GM18511 (cell line): ENCODE results near the gene HEXB.

Source experiments
- ATAC-seq: cut with Tn5 transposase; IDR thresholded peaks from one replicate; pipeline ENCODE4 v1.9.1; 2021; ENCODE audit warnings: mild to moderate bottlenecking, moderate library complexity; ENCODE audit not compliant: unreplicated experiment

The HEXB gene

DNA sequence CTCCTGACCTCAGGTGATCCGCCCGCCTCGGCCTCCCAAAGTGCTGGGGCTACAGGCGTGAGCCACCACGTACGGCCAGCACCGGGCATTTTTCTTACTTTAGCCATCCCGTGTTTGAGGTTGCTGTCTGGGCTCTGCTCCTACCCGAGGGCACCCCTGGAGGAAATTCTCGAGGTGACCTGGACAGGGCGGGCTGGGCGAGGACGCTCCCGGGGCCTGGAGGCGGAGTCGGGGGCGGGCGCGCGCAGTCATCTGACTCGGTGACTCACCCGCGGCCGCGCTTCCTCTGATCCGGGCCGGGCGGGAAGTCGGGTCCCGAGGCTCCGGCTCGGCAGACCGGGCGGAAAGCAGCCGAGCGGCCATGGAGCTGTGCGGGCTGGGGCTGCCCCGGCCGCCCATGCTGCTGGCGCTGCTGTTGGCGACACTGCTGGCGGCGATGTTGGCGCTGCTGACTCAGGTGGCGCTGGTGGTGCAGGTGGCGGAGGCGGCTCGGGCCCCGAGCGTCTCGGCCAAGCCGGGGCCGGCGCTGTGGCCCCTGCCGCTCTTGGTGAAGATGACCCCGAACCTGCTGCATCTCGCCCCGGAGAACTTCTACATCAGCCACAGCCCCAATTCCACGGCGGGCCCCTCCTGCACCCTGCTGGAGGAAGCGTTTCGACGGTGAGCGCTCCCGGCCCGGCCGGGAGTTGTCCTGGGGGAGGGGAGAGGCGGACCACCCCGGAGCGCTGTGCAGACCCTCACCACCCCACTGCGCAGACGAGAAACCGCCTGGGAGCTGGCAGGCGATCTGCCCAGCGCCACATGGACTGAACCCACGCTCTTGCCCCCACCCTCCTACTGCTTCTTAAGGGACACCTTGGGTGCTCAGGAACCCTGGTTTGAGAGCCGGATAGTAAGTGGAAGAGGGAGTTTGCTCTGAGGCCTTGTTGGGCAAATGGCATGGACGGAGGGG, at the start of gene HEXB:
HEXB (plus strand) TSS at position 334 of the 952 bp plus-strand sequence; CDS start at position 362, 28 bp downstream.
- peak; percentile 84 for ATAC-seq

DNA sequence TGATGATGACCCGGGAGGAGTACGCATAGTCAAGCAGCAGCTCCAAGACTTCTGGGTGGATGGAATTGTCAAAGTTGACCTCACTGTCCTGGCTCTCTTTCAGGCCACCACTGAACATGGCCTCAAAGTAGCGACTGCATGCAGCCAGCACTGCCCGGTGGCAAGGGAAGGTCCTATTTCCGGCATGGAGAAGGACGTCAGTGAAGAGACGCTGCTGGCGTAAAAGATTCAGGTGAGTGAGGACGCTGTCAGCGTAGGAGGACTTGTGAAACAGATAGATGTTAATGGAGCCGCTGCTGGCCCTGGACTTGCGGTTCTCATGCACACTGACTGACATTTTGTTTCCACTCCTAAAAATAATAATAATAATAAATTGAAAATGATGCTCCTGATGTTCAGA, 48.9 kb upstream of the HEXB start:
- no peak for ATAC-seq

DNA sequence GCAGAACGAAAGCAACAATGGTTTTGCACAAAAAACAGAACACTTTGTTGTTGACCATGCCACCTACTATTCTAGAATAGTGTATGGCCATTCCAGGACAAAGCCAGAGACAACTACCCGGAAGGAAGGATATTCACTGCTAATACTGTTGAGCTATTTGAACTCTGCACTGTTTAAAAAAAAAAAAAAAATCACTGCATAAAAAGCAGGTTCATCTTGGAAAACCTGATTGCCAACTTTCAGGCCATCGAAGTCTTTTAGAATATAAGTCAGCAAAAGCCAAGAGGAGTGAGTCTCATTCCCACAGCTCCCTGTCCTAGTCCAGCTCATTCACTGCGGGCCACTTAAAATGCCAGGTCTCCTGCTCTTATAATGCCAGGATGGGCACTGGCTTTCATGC, 48.5 kb upstream of the HEXB start:
- no peak for ATAC-seq

DNA sequence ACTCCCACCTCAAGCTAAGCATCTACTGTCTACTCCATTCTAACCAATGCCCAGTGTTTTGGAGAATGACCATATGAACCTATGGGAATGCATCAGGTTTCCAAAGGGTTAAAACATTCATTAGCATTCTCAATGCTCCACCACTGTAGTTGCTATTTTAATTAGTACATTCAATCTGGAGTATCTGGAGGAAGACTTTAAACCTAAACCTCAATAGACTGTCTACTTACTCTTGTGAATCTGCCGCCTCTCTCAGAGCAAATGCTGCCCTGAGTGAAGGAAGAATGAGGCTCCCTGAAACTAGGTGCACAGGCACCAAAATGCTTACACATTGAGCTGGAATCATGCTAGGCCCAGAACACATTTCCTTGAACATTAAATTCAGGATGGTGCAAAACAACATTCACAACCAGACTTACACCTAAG, 46.5 kb upstream of the HEXB start:
- no peak for ATAC-seq

DNA sequence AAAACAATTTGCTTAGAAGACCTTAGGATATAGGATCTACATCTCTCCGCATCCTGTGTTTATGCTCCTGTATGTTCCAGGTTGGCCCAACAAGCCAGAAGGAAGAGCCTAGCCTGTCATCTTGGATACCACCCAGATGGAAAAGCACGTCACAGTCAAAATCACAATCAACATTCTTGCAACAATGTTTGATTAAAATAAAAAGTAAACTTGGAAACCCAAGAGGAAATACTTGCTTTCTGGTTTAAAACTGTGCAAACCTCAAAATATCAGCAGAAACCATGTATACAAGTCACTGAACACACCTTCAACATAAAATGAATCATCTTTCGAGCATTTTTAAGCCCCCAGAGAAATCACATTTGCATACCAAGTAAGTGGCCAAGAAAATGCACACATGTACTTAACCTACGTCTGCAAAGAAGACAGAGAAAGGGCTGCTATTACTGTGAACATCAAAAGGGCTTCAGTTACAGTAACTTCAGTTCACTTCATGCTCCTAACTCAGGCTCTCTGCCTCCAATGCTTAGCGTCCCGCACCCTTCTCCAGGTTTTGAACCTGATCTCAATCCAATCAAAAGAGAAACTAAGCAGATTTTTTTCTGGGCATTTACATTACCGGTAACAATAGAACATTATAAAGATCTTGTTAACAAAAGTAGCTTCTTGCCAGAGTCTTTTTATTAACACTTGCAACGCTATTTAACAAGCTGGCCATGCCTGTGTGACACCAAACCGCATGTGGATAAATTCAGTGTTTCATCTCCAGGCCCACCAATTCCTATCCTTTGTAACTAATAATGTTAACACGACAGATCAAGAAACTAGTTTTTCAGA, 45.8 kb upstream of the HEXB start:
- peak; percentile 38 for ATAC-seq

DNA sequence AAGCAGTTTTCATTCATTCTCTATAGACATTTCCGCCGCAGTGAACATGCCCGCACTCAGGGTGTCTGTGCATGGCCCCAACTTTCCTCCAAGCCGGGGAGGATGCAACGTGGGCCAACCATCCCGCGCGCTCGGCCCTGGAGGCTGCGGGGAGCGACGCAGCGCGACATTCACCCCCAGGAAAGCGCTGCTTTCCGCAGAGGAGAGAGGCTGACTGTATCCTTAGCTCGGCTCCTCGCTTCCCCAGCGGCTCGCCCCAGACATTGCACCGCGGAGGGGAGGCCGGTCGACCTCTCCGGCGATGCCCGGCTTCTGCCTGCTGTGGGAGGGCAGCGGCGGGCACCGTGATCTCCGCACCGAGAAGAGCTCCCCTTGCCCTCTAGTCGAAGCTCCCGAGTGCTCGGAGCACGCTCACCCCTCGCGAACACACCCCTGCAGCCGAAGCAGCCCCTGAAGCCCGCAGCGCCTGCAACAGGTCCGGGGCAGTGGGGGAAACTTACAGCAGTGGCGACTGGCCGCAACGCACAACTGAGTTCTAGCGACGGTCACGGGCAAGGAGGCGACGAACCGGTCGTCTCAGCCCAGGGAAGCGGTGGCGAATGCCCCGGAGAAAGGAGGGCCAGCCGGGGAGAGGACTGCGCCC, 45.1 kb upstream of the HEXB start:
- peak; percentile 32 for ATAC-seq

DNA sequence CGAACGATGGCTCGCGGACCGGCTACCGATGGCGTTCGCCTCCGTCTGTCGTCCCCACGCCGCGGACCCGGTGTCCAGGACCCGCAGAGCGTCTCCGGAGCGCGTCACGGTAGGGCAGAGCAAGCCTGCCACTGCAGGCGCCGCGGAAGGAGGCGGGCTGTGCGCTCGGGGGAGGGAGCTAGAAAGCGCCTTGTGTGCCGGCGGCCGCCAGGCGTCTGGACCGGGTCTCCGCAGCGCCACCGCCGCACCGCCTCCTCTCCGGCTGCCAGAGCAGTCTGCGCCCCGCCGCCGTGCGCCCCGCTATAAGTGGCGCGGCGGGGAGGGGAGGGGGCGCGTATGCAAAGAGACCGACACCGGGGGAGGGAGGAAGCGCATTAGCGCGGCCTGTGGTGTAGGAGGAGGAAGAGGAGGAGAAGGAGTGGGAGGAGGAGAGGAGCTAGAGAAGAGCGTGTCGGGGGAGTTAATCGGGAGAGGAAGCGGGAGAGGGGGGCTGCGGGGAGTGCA, 44.5 kb upstream of the HEXB start, which contains the start of gene ENC1:
ENC1 (minus strand) TSS at position 279 of the 504 bp plus-strand sequence. CDS start 4,243 bp downstream, outside the sequence.
- peak; percentile 67 for ATAC-seq

DNA sequence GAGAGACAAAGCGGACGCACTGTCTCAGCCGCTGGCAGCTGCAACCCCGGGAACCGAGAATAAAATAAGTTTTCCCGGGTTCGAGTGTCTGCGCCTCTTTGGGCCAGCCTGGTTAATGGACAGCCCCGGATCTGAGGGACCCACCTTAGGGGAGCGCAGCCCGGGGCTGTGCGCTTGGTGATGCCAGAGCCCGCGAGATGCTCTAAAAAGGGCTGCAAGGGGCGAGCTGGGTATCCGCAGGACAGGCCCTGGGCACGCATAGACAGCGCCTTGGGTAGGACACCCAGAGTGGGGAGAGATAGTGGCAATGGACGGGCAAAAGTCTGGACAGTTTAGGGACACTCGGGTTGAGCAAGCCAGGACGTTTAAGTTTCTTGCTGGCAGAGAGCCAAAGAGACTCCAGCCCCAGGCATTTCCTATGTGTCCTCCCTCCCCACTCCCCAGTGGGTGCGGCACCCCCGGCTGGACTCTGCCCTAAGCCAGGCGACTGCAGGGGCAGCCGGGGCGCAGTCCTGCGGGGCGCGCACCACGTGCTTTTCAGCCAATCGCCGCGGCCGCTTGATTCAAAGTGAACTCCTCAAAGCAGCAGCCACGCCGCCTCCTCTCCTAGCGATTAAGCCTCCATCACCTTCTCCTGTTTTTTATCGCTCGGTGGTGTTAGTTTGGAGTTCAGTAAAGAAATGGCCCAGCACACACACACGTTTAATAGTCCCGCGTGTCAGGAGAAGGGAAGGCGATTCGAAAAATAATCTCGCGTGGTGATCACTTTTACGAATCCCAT, 43.9 kb upstream of the HEXB start:
- peak; percentile 27 for ATAC-seq

DNA sequence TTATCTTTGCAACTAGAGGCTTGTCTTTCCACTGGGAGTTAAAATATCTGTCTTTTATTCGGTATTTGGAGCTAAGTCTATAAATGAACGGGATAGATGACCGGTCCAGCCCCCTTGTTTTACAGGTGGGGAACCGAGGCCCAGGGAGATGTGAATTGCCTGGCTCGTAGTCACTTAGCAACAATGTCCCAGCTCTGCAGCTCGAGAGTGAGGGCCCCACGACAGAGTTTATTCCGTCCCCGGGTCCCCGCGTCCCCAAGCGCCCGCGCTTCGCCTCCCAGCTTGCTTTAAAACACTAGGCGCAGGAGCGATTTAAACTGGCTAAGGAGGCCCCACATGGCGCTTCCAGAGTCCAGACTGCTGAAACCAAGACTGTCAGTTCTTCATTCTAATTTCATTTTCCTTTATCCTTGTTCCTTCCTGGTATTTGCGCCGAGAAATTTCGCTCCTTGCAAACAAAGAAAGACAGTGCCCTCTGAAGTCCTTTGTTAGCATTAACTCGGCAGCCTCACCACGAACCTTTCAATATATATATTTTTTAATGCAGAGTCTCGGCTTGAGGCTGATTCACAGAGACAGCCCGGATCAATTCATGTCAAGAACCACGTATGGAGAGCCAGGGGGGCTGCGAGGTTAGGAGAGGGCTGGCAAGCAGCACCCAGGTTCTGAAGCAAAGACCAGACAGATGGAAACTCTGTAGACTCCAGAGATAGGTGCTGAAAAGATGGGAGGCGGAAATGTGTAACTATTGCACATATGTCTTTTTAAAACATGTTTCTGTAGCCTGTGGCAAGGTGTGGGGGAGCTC, 43.1 kb upstream of the HEXB start:
- no peak for ATAC-seq

DNA sequence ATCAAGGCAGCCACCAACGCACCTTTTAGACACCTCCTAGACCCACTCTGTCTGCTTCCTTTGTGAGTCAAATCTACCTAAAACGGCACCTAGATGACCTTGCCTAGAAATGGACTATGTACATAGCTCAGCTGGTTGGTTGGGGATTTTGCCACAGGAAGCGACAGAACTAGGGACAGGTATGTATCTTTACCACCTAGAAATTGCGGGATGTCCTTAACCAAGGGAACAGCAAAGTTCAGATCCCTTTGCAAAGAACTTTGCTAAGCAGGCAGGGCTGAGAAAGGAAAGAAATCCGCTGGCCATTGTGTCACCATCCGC, 42.5 kb upstream of the HEXB start:
- no peak for ATAC-seq

DNA sequence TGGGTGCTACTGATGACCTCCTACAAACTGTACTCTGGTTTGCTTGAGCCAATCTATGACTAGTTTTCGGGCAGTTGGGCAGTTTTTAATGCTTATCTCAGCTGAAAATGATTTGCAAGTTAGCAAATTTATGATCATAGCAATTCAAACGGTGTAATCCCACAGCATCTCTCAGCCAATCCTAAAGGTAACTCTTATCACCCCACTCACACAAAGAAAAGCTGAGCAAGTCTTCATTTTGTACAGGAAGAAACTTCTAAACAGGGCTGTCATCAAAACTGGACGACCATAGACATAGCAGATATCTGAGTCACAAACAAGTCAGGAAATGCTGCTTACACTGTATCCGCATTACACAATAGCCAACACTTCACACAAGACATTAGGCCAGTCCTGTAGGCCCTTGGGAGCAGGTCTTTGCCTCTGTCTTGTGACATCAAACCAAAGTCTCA, 41.9 kb upstream of the HEXB start:
- ATAC-seq, result no peak

DNA sequence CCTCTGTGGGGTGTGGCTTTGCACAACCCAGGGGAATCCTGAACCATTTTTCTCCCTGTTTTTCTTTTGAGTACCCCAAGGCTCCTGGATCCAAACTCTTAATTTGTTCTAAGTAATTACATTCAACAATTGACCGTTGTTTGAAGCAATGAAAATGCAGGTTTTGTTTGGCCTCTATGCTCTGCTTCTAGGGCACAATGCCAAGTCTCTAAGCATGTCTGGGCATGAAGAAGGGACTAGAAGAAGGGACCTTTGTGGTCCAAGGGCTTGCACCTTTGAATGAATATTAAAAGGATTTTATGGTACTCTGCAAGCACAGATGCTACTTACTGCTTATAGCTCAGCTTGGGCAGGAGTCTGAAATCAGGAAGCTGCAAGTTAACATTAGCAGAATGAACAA, 37.9 kb upstream of the HEXB start:
- no peak for ATAC-seq

DNA sequence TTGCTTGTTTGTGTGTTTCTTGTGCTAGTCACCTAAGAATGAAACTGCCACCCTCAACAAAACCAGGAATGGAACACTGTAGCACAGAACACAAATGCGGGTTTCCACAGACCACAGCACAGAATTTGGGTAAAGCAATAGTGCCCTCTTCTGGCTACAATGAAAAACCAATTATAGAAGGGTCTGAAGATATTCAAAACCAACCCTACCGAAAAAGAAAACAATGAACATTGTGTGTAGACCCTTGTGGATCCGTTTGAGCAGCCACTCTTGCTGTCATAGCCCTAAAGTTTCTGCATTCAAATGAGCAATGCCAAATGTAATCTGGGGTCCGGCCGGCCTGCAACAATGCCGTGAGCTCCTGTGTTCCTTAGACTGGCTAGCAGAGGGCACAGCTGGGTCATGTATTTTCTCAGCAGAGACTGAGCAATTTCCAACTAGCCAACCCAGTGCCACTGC, 36.2 kb upstream of the HEXB start:
- ATAC-seq, result no peak

DNA sequence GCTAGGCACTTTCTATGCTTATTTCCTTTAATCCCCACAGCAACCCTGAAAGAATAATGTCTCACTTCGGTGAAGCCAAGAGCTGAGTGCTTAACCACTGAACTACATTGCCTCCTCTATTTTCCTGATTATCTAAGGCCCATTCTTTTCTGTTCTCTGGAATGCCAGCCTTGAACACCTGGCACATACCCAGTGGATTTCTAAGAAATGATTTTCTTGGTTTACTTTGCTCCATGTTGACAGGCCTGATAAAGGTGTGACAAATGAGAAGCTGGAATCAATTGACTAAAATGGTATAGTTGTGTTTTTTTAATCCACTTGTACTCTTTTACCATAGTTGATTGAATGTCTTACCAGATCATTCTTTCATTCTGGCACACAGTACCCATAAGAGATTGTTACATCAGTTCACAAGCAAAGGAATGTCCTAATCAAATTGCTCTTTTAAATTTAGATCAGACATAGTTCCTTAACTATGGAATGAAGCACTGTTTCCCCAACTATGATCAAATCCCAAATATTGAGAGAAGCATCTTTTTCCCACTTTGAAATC, 35.5 kb upstream of the HEXB start:
- ATAC-seq, result no peak

DNA sequence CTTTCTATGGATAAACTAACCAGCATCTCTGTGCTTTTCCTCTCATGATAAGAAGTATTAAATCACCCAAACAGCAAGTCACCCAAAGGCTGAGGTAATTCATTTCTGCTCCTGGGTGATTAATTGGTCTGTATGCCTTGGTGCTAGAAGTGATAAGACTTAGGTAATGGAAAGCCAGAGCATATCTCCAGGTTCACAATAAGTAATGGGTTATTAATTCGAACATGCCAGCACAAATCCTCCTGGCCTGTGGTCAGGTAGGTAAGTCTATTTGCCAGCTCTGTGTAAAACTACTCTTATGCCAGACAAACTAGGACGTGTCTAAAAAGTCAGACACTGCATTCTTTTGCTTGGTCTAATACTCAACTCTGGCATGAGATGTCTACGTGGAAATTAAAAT, 33.3 kb upstream of the HEXB start:
- no peak for ATAC-seq

DNA sequence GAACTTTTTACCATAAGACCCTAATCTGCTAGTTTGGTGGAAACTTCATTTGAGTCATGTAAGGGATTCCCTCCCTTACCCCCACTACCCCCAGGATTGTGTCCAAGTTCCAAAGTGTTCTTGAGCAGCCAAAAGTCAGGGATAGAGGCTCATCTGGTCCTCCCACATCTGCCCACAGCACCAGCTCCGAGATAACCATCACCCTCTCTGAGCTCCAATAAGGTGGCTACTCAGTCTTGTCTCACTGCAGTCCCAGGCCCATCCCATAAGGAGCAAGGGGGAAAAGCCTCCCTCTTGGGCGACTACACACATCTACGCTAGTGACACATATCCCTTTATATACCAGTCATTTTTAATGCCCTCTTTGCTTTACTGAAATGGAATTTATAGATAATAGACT, 32.5 kb upstream of the HEXB start:
- ATAC-seq, result no peak

DNA sequence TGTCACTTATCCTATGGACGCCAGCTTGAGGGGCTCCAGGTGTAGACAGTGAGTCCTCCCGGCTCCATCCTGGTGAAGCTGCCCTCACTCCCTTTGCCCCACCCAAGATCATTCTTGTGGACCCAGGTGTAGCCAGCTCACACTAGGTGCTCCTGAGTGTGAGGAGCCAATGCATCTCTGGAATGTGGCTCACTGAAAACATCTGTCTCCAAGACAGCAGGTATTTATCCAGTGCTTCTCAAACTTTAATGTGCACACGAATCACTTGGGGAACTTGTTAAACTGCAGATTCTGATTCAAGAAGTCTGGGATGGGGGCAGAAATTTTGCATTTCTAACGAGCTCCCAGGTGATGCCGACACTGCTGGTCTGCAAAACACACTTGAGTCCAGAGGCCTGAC, 31.0 kb upstream of the HEXB start:
- no peak for ATAC-seq

DNA sequence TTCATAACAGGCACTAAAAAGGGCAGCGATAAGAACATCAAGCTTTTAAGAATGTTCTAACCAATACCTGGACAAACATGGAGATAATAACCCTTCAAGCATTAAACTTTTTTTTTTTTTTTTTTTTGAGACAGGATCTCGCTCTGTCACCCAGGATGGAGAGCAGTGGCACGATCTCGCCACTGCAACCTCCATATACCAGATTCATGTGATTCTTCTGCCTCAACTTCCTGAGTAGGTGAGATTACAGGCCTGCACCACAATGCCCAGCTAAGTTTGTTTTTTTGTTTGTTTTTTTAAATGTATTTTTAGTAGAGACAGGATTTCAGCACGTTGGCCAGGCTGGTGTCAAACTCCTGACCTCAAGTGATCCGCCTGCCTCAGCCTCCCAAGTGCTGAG, 29.8 kb upstream of the HEXB start:
- ATAC-seq, result no peak

DNA sequence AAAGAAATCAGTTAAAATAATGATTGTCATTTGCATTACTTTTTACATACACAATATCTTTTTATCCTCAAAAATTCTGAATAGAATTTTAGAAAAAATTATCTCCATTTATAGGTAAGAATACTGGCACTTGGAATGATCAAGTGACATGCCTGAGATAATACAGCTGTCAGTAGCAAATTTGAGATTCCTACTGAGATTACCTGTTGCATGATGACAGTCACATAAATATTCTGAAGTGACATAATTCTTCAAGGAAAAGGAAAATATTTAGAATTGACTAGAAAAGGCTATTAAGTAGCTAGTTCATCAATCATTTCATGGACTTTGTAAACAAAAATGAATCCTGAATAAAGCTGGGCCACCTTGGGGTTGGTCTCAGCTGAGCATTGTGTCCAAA, 29.3 kb upstream of the HEXB start:
- no peak for ATAC-seq
